IPS-NIHi7 (cell line): ENCODE measurements around the gene FADS6.

Experiments used
- DNase-seq: peaks from one replicate; pipeline ENCODE4 v3.0.0; 2012; ENCODE audit warnings: mixed read lengths; ENCODE audit errors: extremely low spot score

FADS6 gene

GRCh38 chr17:74854792-74855191, 38.6 kb downstream of the FADS6 start:
- DNase-seq, result no peak

DNA sequence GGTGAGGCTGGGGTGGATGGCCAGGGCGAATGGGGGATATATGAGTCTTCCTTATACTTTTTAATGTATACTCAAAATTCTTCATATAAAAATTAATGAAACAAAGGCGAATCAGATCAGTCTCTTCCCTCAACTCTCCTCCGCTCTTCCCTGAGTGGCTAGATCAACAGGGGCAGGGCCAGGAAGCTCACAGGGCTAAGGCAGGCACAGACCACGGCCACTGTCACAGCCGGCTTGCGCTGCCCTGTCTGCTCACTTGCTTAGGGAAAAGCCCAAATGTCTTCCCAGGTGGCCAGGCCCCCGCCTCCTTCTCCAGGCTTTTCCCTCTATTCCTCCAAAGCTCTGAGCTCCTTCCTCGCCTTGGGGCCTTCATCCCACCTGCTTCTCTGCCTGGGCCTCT, 39.8 kb downstream of the FADS6 start:
- no peak for DNase-seq

DNA sequence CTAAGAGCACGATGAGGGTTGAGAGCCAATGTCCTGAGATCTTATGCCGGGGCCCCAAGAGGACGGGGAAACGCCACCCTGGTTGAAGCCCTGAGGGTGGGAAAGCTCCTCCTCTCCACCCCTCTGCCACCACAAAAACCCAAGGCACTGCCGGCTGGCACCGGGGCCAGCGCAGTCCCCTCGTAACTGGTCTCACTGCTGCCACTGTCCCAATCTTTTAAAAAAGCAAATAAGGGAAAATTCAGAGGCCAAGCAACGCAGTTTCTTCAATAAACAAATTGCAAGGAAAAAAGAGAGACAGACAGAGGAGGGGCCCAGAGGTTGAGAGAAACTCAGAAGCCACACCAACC, 40.4 kb downstream of the FADS6 start:
- no peak for DNase-seq

- DNase-seq, result peak; percentile 98
These were observed 41.0 kb downstream of the FADS6 start for GRCh38 chr17:74852237-74853047.

DNA sequence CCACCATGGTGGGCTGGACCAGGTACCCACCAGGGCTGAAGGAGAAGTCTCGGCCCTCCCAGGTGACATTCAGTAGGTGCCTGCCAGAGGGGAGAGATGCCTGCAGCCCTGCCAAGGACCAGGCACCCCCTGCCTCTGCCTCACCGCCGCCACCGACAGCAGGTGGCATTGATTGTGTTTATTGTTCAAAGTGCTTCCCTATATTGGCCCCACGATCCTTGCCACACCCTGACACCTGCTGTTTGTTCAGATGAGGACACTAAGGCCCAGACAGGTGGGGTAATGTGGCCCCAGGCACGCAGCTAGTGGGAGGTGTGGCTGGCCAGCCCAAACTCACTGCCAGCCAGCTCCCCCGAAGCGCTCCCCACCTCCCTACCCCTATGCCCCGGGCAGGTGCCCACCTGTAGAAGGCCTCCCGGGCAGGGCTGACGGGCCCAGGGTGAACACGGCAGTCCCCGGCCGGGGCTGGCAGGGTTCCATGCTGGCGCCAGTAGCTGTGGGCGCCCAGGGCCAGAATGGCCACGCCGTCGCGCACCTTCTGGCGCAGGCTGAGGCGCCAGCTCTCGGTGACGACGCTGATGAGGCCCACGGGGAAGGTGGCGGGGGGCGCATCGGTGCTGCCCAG, 41.7 kb downstream of the FADS6 start:
- no peak for DNase-seq

DNA sequence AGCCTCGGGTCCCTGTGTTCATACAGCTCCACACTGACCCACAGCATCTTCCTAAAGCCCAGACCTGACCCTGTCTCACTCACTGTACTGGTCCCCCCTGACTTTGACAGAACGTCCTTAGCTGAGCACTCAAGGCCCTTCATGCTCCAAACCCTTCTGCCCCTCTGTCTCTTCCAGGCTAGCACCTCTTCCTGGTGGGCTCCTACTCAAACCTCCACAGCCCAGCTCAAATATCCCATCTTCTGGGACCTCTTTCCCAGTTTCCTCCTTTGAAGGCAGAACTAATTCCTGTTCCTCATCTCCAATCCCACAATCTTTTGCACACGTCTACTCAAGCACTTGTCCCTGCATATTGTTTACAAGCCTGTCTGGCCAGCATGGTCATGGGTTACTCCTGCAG, 42.5 kb downstream of the FADS6 start:
- no peak for DNase-seq

- no peak for DNase-seq
These were observed 43.1 kb downstream of the FADS6 start for GRCh38 chr17:74850310-74850709.

DNA sequence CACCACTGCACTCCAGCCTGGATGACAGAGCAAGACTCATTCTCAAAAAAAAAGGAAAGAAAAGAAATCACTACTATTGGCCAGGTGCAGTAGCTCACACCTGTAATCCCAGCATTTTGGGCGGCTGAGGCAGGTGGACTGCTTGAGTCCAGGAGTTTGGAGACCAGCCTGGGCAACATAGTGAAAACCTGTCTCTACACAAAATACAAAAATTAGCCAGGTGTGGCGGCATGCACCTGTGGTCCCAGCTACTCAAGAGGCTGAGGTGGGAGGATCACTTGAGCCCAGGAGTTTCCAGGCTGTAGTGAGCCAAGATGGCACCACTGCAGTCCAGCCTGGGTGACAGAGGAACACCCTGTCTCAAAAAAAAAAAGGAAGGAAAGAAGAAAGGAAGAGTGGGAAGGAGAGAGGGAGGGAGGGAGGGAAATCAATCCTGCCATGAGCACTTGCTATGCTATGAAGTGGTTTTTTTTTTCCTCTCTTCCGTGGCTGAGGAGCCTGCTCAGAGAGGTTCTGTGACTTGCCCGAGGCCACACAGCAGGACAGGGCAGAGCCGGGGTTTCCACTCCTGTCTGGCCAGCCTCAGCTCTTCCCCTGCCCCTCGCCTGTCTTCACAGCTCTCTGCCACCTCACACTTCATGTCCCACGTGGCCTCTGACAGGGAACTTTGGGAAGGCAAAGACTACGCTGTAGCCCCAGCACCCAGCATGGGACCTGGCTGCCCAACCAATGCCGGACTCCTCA, 44.6 kb downstream of the FADS6 start:
- DNase-seq, result no peak

DNA sequence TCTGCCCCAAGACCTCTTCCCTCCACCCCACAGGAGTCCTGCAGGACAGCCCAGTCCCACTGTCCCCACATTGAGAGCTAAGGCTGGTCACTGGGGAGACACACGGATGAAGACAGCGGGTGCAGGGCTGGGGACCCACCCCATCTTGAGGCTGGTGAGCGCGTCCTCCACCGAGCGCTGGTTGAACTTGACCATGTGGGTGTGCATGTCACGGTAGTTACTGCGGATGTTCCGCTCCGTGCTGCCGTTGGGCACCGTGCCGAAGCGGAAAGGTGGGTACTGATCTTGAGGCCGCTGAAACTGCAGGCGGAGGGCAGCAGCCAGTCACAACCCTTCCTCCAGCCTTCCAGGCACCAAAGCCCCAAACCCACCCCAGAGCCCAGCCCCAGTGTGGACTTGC, 46.8 kb downstream of the FADS6 start:
- no peak for DNase-seq

DNA sequence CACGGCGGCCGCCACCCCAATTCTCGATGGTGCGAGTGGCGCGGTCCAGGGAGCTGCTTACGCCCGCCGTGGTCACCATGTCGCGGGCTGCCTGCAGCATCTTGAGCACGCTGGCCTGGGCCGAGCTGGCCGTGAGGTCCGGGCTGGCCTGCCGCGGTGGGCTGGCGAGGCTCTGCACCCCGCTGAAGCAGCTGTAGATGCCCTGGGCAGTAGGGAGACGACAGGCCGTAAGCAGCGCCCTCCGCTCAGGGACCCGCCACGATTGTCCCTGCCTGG, 50.1 kb downstream of the FADS6 start:
- no peak for DNase-seq

GRCh38 chr17:74842599-74843351, 50.7 kb downstream of the FADS6 start:
- DNase-seq, result peak; percentile 92

DNA sequence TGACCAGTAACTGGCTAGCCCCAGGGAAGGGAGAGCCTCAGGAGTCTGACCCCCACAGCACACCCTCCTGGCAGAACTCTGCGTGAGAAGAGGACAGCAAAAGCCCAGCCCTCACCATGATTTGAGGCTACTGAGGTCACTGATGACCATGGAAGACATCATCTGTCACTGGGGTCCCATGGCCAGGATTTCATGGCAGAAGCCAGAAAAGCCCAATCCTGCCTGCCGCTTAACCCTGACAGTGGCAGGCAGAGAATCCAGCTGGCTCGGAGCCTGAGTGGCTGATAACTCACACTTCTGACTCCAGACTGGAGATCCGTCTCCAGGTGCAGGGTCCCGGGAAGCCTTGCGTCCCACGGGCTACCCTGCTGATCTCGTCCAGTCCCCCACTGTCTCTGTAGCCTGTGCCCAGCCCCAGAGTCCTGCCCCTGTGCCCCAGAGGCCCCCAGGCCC, 51.3 kb downstream of the FADS6 start:
- DNase-seq, result no peak

DNA sequence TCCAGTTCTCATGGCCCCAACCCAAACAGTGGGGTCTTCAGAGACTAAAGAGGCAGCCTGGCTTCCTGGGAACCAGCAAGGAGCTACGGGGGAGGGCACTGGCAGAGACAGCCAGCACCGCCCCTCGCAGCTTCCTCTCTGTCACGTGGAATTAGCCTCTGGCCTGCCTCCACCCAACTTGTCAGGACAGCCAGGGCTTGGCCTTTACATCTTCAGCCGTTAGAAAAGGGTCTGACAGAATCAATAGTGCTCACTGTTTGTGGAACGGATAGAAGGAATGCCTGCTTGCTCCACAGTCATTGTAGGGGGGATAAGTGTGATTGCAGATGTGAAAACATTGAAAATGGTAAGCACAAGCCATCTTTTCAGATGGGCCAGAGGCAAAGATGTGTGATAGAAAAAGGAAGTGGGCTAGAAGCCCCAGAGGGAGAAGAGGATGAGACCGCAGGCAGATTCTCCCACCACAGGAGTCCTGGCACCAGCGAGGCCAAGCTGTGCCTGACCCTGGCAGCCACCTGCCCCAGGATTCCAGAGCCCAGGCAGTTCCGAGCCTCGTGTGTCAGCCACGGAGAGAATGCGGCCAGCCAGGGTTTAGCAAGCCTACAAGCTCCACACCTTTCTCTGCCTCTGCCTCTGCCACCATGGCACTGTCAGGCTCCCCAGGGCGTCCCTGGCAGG, 52.3 kb downstream of the FADS6 start:
- peak; percentile 62 for DNase-seq

- DNase-seq, result peak; percentile 66
These were observed 53.2 kb downstream of the FADS6 start for GRCh38 chr17:74839990-74840852.

GRCh38 chr17:74838274-74838673, 55.2 kb downstream of the FADS6 start:
- DNase-seq, result no peak

DNA sequence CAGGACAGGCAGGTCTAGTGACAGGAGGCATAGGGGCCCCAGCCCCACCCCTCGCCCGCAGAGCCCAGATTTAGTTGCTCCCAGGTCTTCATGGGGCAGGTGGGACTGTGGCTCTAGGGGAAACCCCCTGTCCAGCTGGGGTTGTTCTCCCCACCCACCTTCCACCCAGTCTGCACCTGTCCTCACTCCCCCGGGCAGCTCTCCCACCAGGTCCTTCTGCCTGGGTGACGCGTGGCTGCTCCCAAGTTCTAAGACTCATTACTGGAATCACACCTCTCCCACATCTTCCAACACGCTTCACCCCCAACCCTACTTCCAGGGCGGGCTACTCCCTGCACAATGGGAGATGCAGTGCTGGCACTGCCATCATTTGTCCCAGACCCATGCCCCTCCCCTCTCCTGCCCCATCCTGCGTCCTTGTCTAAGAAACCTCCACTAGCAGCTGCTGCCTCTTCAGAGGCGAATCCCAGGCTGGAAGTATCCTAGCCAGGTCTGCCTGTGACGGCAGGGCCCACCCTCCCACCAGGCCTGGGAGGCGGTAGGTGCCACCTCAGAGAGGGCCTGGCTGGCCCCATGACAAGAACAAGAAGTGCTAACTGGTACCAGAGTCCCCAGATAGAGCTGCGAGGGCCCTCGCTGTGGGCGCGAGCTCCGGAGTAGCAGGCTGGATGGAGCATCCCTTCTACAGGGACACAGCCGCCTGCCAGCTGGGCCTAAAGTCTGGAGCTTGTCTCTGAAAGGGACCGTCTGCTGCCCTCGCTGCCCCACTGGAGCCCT, 56.6 kb downstream of the FADS6 start:
- DNase-seq, result no peak

- DNase-seq, result no peak
These were observed 57.2 kb downstream of the FADS6 start for GRCh38 chr17:74836191-74836590.

DNA sequence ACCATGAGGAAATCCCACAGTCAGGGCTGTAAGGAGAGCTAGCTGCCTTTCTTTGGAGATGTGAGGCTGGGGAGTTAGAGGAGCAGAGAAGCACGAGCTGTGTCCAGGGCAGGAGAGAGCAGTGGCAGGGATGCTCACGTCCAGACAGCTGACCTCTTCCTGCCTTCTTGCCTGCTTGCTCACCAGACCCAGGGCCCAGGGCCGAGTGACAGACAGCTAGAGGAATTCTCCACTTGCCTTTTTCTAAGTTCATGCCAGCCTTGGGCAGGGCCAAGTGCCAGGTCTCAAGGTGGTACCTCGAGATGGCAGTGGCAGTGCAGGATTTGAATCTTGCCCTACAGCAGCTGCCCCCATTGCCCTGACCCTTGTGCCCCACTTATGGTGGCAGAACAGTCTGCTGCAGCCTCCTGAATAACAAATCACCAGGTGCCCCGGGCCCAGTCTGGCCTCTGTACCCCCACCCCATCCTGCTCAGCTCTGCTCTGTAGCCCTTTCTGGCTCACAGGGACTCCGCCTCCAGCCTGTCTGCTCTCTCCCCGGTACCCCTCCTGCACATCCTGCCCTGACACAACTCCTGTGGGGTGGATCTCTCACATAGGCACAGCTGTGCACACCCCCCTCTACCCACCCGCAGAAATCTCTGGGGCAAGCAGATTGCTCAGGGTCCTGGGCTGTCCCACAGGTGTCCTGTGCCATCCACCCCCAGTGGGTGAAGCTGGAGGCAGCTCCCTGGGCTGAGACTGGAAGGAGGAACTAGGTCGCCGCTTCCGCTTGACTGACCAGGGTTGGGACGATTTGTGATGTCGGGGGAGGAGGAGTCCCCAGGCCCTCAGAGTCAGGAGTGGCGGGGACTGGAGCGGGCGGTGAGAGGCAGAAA, 59.7 kb downstream of the FADS6 start:
- DNase-seq, result no peak

- DNase-seq, result no peak
These were observed 61.0 kb downstream of the FADS6 start for GRCh38 chr17:74832421-74832820.
